Measurements from ENCODE around the gene NTSR1.

GRCh38 chr20:62737271-62737811 is 28.7 kb downstream of the NTSR1 start:
- TF ChIP-seq CTCF (conservative IDR thresholded peaks at IDR 0.05; ENCODE audit: low read length) = no peak
- no peak for TF ChIP-seq EZH2phosphoT487 (IDR thresholded peaks at IDR 0.05; ENCODE audit: borderline replicate concordance)

All from Loucy (cell line).